DND-41 (cell line): ENCODE results near the gene NOXA1.

Source experiments
- ATAC-seq: fragments of 200-7000 bp; cut with Tn5 transposase; 3 replicates; pipeline ENCODE4 v1.9.1; 2021; ENCODE audit warnings: low read depth; ENCODE audit not compliant: insufficient read depth
- DNase-seq: peaks from one replicate; pipeline ENCODE4 v3.0.0-alpha.2; 2020
- H2AFZ ChIP-seq: 2 replicates; pipeline ENCODE4 v1.6.0; 2012; ENCODE audit warnings: low read depth, low read length
- H3K27ac ChIP-seq: 2 replicates; pipeline ENCODE4 v1.5.1; 2012; ENCODE audit warnings: low read length, inconsistent platforms
- H3K27me3 ChIP-seq: fragments of 200-600 bp; sonication (generic); 2 replicates; pipeline ENCODE4 v1.6.0; 2012; ENCODE audit warnings: low read length, mild to moderate bottlenecking, inconsistent platforms; ENCODE audit not compliant: insufficient read depth, poor library complexity
- H3K36me3 ChIP-seq: 2 replicates; pipeline ENCODE4 v1.5.1; 2012; ENCODE audit warnings: low read length, inconsistent platforms; ENCODE audit not compliant: insufficient read depth
- H3K4me1 ChIP-seq: 2 replicates; pipeline ENCODE4 v1.5.1; 2012; ENCODE audit warnings: mild to moderate bottlenecking, low read length; ENCODE audit not compliant: insufficient read depth
- H3K4me2 ChIP-seq: 2 replicates; pipeline ENCODE4 v1.6.0; 2012; ENCODE audit warnings: mild to moderate bottlenecking, moderate library complexity, low read length, inconsistent platforms; ENCODE audit not compliant: insufficient read depth
- H3K4me3 ChIP-seq, 2 experiments: fragments of 200-600 bp in 1 of 2; shearing (Covaris generic) in 1 of 2; 2 replicates each; pipeline ENCODE4 v1.5.1; 2012 to 2016; ENCODE audit warnings: inconsistent platforms in 2 of 2, low read length in 2 of 2, mild to moderate bottlenecking in 2 of 2, low read depth in 1 of 2, moderate library complexity in 1 of 2
- H3K79me2 ChIP-seq: 2 replicates; pipeline ENCODE4 v1.6.0; 2012; ENCODE audit warnings: low read length, inconsistent platforms; ENCODE audit not compliant: insufficient read depth
- H3K9ac ChIP-seq: 2 replicates; pipeline ENCODE4 v1.6.0; 2012; ENCODE audit warnings: low read depth, mild to moderate bottlenecking, inconsistent platforms, low read length, moderate library complexity
- H3K9me3 ChIP-seq: 2 replicates; pipeline ENCODE4 v1.5.1; 2012; ENCODE audit warnings: low read length, moderate library complexity, mild to moderate bottlenecking, inconsistent platforms; ENCODE audit not compliant: insufficient read depth, severe bottlenecking
- H4K20me1 ChIP-seq: 2 replicates; pipeline ENCODE4 v1.6.0; 2012; ENCODE audit warnings: low read length; ENCODE audit not compliant: insufficient read depth
- CTCF ChIP-seq: IDR thresholded peaks from 2 replicates; pipeline ENCODE4 v1.5.1; 2012; ENCODE audit warnings: borderline replicate concordance, low read length, moderate library complexity, mild to moderate bottlenecking; ENCODE audit not compliant: poor library complexity, severe bottlenecking; ENCODE audit errors: extremely low read depth
- EZH2 ChIP-seq: IDR thresholded peaks from 3 replicates; pipeline ENCODE4 v1.6.1; 2012; ENCODE audit warnings: borderline replicate concordance, low read depth, mild to moderate bottlenecking, moderate library complexity, low read length, inconsistent platforms; ENCODE audit not compliant: severe bottlenecking

Gene NOXA1

GRCh38 chr9:137427454-137428310 lies 4.5 kb downstream of the NOXA1 start:
- Histone ChIP-seq H3K9ac (no peak overlapping the region), H3K79me2 (no peaks in the 10 kb centered on the region), H3K9me3 (no peaks in the 10 kb centered on the region), H3K4me2 (no peak overlapping the region), H3K27me3 (no peaks in the 10 kb centered on the region), H3K4me1 (no peaks in the 10 kb centered on the region), H3K4me3 (no peak overlapping the region), H3K27ac (no peak overlapping the region), H2AFZ (no peak overlapping the region), H3K36me3 (no peaks in the 10 kb centered on the region), H4K20me1 (no peaks in the 10 kb centered on the region)
- DNase-seq (no peak), ATAC-seq (no peak)
- TF ChIP-seq CTCF (no peak), EZH2 (no peak)

GRCh38 chr9:137428311-137428630 lies 5.1 kb downstream of the NOXA1 start:
- no peak overlapping the region for H3K27ac ChIP-seq
- ATAC-seq, result no peak

GRCh38 chr9:137428841-137429545 lies 5.8 kb downstream of the NOXA1 start:
- H3K4me3 ChIP-seq, result no peak overlapping the region
- ATAC-seq, result no peak
- no peak overlapping the region for H2AFZ ChIP-seq

More at GRCh38 chr9:137428311-137428630, 5.1 kb downstream of the NOXA1 start:
- no peak for DNase-seq
- no peak overlapping the region for H3K9ac ChIP-seq
- H3K4me2 ChIP-seq, result no peak overlapping the region
- TF ChIP-seq EZH2 (no peak), CTCF (no peak)
- H3K27me3 ChIP-seq, result no peaks in the 10 kb centered on the region
- no peaks in the 10 kb centered on the region for H4K20me1 ChIP-seq
- no peaks in the 10 kb centered on the region for H3K4me1 ChIP-seq
- no peak overlapping the region for H2AFZ ChIP-seq
- H3K36me3 ChIP-seq, result no peaks in the 10 kb centered on the region
- no peaks in the 10 kb centered on the region for H3K9me3 ChIP-seq
- H3K79me2 ChIP-seq, result no peaks in the 10 kb centered on the region
- H3K4me3 ChIP-seq, result no peak overlapping the region

More at GRCh38 chr9:137428841-137429545, 5.8 kb downstream of the NOXA1 start:
- Histone ChIP-seq H3K9me3 (no peaks in the 10 kb centered on the region), H3K36me3 (no peaks in the 10 kb centered on the region), H3K27me3 (no peaks in the 10 kb centered on the region), H3K4me2 (no peak overlapping the region), H3K79me2 (no peaks in the 10 kb centered on the region), H3K27ac (no peak overlapping the region), H3K4me1 (no peaks in the 10 kb centered on the region), H3K9ac (no peak overlapping the region), H4K20me1 (no peaks in the 10 kb centered on the region)
- TF ChIP-seq EZH2 (no peak), CTCF (no peak)
- DNase-seq, result no peak
